ENCODE results near the gene RAB37. TPM values are rescaled to one million over a fixed set of nuclear protein-coding genes. Genes with fewer than 3 reads are reported as not detected.

The RAB37 gene
- total RNA-seq, 1 experiment from 2014 or later: 2.5 TPM

DNA sequence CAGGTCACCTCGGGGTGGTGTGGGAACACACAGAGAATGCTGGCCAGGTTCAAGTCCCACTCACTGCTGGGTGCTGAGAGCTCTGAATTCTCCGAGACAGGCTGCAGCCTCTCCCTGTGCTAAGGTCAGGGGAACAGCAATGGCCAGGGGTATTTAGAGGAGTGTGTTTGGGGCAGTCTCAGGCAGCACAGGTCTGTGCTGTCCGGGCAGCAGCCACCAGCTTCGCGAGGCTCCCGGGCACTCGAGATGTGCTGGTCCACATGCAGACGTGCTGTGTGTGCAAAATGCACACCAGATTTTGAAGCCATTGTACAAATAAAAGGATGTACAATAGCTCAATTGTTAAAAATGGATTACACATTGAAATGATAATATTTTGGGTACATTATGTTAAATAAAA is 18.5 kb downstream of the RAB37 start:
- no peak overlapping the region for H4K5ac ChIP-seq (ENCODE audit: insufficient read length, low read depth, low read length)
- no peak overlapping the region for H3K27ac ChIP-seq (ENCODE audit: insufficient read length, low read depth, low read length)
- no peak overlapping the region; the same call in 1 of the 2 replicates for H3K14ac ChIP-seq (ENCODE audit: insufficient read depth, low read length)
- peaks cover 7% of the 10 kb centered on the region; the same call in 1 of the 2 replicates for H3K4me1 ChIP-seq (ENCODE audit: insufficient read depth, low read length)
- no peak overlapping the region for H2BK5ac ChIP-seq (ENCODE audit: insufficient read length, low read length)
- H3K23me2 ChIP-seq (ENCODE audit: insufficient read length, low read depth, low read length, poor library complexity, severe bottlenecking): no peaks in the 10 kb centered on the region
- H2AK5ac ChIP-seq (ENCODE audit: insufficient read length, low read length): no peak overlapping the region
- no peak overlapping the region for H3T11ph ChIP-seq (ENCODE audit: low read length)
- Mint-ChIP-seq H3K36me3 (ENCODE audit: insufficient read depth in 1 of 3, low read depth in 3 of 3) (peaks cover 12 to 20% (median 16%) of the 10 kb centered on the region in 3 experiments), H3K4me1 (peaks cover 54 to 70% of the 10 kb centered on the region in 2 experiments), H3K27me3 (ENCODE audit: low read depth) (no peaks in the 10 kb centered on the region), H3K4me3 (no peak overlapping the region), H3K27ac (no peak overlapping the region; a peak in 1 of 7 replicates), H3K9me3 (no peaks in the 10 kb centered on the region)
- no peak overlapping the region for H2BK12ac ChIP-seq (ENCODE audit: insufficient read length, low read depth, low read length)
- WGBS (ENCODE audit: extremely low coverage, insufficient read length, low lambda C conversion rate): no CpG with 5 or more reads among the region's 8 CpGs
- H2BK15ac ChIP-seq (ENCODE audit: low read depth, low read length): no peak overlapping the region
- no peak overlapping the region for H3K4me2 ChIP-seq (ENCODE audit: insufficient read depth, insufficient read length, low read length)
- H4K91ac ChIP-seq (ENCODE audit: insufficient read length, low read depth, low read length): no peak overlapping the region
- no peak for TF ChIP-seq CTCF (conservative IDR thresholded peaks at IDR 0.05)
- no peak overlapping the region for H3K56ac ChIP-seq (ENCODE audit: insufficient read length, low read depth, low read length)
- no peak overlapping the region for H3K4ac ChIP-seq (ENCODE audit: low read depth, low read length)
- H3K27me3 ChIP-seq (ENCODE audit: insufficient read depth, low read length): no peaks in the 10 kb centered on the region
- no peaks in the 10 kb centered on the region for H3K9me3 ChIP-seq (ENCODE audit: control insufficient read depth, low read depth, low read length)
- no peaks in the 10 kb centered on the region for H4K20me1 ChIP-seq (ENCODE audit: control insufficient read depth, insufficient read depth, insufficient read length)
- no peak overlapping the region for H2AFZ ChIP-seq (ENCODE audit: low read length)
- no peak overlapping the region for H3K23ac ChIP-seq (ENCODE audit: insufficient read length, low read depth, low read length)
- no peak overlapping the region for H3K18ac ChIP-seq (ENCODE audit: insufficient read length, low read depth, low read length)
- peaks cover 4% of the 10 kb centered on the region; the same call in 1 of the 2 replicates for H3K79me2 ChIP-seq (ENCODE audit: insufficient read depth, low read length)
- no peak for DNase-seq
- no peak overlapping the region for H3K9ac ChIP-seq (ENCODE audit: extremely low read depth, insufficient read length, low read length)
- H2BK120ac ChIP-seq (ENCODE audit: low read depth, low read length, poor library complexity, severe bottlenecking): no peak overlapping the region
- no peak overlapping the region for H2BK20ac ChIP-seq (ENCODE audit: low read depth, low read length, poor library complexity, severe bottlenecking)
- peaks cover 11% of the 10 kb centered on the region for H3K79me1 ChIP-seq (ENCODE audit: insufficient read depth, low read depth, low read length, poor library complexity, severe bottlenecking)
- no peak overlapping the region for H4K8ac ChIP-seq (replicated peaks; ENCODE audit: insufficient read length, low read depth, low read length)

Measured in H9 (cell line).